MM.1S (cell line): ENCODE measurements around the gene OR10Z1.

ENCODE experiments used
- CTCF ChIP-seq: fragments of 300-600 bp; sonication (generic); IDR thresholded peaks from 2 replicates; pipeline ENCODE4 v1.5.1; 2016; ENCODE audit warnings: antibody characterized with exemption, low read length, mixed read lengths
- EZH2 ChIP-seq: fragments of 300-600 bp; sonication (generic); optimal IDR thresholded peaks from 2 replicates; pipeline ENCODE3; 2017; ENCODE audit warnings: low read depth, mild to moderate bottlenecking, antibody characterized with exemption, low read length, mixed read lengths

- TF ChIP-seq CTCF (no peak), EZH2 (no peak)
Measured at GRCh38 chr1:158638146-158638545, 33.1 kb downstream of the OR10Z1 start.
